HL-60 (cell line): ENCODE results near the gene FAM9C.
A peak's percentile ranks its signal among the peaks of the same experiment; 100 is the strongest.
"Not testable (repeated sequence)": the region's sequence is repeated elsewhere in the genome, so short reads cannot be mapped to it uniquely, and the experiment has no call there.

Experiments
- DNase-seq, 2 experiments: peaks; one replicate each; pipeline ENCODE4 v3.0.0-alpha.2; 2010 to 2020; ENCODE audit warnings: low read depth in 1 of 2, low spot score in 1 of 2
- H3K27ac ChIP-seq: fragments of 250-450 bp; sonication (Bioruptor Pico); replicated peaks from 2 replicates; pipeline ENCODE4 v1.5.1; 2020; ENCODE audit warnings: mild to moderate bottlenecking, moderate library complexity
- H3K27me3 ChIP-seq: fragments of 250-450 bp; sonication (Bioruptor Pico); 2 replicates; pipeline ENCODE4 v1.5.1; 2021; ENCODE audit warnings: mild to moderate bottlenecking, moderate library complexity; ENCODE audit not compliant: insufficient read depth, poor library complexity, severe bottlenecking
- H3K4me3 ChIP-seq: replicated peaks from 2 replicates; pipeline ENCODE4 v1.5.1; 2011; ENCODE audit warnings: mild to moderate bottlenecking, control low read depth, low read length; ENCODE audit not compliant: insufficient read depth
- GABPA ChIP-seq: IDR thresholded peaks from 2 replicates; pipeline ENCODE4 v1.6.1; 2012; ENCODE audit warnings: low read depth
- POLR2AphosphoS5 ChIP-seq: IDR thresholded peaks from 2 replicates; pipeline ENCODE4 v1.6.1; 2012; ENCODE audit warnings: low read depth
- SPI1 ChIP-seq: IDR thresholded peaks from 2 replicates; pipeline ENCODE4 v1.6.1; 2012; ENCODE audit warnings: low read depth, mild to moderate bottlenecking, borderline replicate concordance
- TF ChIP-seq, protein P1 (sequence below): IDR thresholded peaks from one replicate; pipeline ENCODE4 v1.5.1; 2011; ENCODE audit warnings: low read length, control low read depth, inconsistent platforms; ENCODE audit not compliant: insufficient read depth
- TF ChIP-seq, protein P2 (sequence below): IDR thresholded peaks from 2 replicates; pipeline ENCODE4 v1.6.1; 2012; ENCODE audit warnings: low read depth; ENCODE audit not compliant: insufficient replicate concordance

FAM9C gene

DNA sequence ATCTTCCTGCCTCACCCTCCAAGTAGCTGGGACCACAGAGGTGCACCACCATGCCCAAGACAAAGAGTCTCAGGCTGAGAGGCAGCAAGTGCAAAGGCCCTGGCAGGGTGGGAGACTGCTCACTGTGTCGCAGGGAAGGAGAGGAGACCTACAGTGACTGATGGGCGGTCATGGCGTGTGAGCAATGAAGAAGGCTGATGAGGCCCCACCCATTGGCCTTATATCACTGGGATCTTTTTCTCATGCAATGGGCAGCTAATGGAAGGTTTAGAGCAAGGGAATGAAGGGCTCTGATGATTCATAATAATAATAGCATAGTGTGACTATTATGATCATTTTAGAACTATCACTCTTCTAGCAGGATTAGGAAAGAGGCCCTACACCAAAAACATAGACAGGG is 20.9 kb downstream of the FAM9C start:
- no peak for DNase-seq
- H3K27me3 ChIP-seq = no peaks in the 10 kb centered on the region
- no peak overlapping the region for H3K27ac ChIP-seq
- TF ChIP-seq, protein P1, sequence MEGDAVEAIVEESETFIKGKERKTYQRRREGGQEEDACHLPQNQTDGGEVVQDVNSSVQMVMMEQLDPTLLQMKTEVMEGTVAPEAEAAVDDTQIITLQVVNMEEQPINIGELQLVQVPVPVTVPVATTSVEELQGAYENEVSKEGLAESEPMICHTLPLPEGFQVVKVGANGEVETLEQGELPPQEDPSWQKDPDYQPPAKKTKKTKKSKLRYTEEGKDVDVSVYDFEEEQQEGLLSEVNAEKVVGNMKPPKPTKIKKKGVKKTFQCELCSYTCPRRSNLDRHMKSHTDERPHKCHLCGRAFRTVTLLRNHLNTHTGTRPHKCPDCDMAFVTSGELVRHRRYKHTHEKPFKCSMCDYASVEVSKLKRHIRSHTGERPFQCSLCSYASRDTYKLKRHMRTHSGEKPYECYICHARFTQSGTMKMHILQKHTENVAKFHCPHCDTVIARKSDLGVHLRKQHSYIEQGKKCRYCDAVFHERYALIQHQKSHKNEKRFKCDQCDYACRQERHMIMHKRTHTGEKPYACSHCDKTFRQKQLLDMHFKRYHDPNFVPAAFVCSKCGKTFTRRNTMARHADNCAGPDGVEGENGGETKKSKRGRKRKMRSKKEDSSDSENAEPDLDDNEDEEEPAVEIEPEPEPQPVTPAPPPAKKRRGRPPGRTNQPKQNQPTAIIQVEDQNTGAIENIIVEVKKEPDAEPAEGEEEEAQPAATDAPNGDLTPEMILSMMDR = no peak
- TF ChIP-seq, protein P2, sequence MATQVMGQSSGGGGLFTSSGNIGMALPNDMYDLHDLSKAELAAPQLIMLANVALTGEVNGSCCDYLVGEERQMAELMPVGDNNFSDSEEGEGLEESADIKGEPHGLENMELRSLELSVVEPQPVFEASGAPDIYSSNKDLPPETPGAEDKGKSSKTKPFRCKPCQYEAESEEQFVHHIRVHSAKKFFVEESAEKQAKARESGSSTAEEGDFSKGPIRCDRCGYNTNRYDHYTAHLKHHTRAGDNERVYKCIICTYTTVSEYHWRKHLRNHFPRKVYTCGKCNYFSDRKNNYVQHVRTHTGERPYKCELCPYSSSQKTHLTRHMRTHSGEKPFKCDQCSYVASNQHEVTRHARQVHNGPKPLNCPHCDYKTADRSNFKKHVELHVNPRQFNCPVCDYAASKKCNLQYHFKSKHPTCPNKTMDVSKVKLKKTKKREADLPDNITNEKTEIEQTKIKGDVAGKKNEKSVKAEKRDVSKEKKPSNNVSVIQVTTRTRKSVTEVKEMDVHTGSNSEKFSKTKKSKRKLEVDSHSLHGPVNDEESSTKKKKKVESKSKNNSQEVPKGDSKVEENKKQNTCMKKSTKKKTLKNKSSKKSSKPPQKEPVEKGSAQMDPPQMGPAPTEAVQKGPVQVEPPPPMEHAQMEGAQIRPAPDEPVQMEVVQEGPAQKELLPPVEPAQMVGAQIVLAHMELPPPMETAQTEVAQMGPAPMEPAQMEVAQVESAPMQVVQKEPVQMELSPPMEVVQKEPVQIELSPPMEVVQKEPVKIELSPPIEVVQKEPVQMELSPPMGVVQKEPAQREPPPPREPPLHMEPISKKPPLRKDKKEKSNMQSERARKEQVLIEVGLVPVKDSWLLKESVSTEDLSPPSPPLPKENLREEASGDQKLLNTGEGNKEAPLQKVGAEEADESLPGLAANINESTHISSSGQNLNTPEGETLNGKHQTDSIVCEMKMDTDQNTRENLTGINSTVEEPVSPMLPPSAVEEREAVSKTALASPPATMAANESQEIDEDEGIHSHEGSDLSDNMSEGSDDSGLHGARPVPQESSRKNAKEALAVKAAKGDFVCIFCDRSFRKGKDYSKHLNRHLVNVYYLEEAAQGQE = no peak
- H3K4me3 ChIP-seq = no peak overlapping the region

DNA sequence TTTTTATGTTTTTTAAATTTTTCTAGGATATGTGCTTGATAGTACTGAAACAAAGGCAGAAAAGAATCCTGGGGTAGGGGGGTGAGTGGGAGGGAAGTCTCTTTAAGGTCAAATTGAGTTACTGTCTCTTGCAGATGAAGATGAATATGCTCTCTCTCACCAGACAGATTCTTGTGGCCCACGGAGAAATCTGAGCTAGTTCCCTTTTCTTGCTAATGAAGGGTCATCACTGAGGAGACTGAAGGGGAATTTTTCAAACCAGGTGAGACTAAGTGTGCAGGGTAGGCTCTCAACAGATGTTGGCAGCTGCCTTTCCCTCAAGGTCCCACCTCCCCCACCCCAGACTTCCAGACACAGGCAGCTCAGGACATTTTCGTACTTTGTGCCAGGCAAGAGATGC is 21.5 kb downstream of the FAM9C start:
- Histone ChIP-seq H3K4me3 (no peak overlapping the region), H3K27me3 (no peaks in the 10 kb centered on the region), H3K27ac (no peak overlapping the region)
- DNase-seq = no peak
- TF ChIP-seq, protein P1 = no peak
- no peak for TF ChIP-seq SPI1
- no peak for TF ChIP-seq POLR2AphosphoS5
- TF ChIP-seq, protein P2 = no peak
- TF ChIP-seq GABPA = no peak

DNA sequence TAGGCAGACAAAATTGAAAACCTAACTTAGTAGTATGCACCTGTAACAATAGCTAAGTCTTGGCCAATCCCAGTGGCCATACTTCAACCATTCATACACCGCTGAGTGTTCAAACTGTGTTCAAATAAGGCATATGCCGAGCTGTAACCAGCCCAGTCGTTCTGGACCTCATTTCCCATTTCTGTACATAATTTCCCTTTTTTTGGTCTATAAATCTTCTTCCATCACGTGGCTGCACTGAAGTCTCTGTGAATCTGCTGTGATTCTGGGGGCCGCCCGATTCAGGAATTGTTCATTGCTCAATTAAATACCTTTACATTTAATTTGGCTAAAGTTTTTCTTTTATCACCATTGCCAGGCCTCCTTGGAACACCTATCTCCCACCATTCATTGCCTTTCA is 27.7 kb downstream of the FAM9C start:
- H3K27me3 ChIP-seq, DNase-seq, H3K4me3 ChIP-seq: not testable (repeated sequence)
- peak overlapping the region; percentile 46 for H3K27ac ChIP-seq

DNA sequence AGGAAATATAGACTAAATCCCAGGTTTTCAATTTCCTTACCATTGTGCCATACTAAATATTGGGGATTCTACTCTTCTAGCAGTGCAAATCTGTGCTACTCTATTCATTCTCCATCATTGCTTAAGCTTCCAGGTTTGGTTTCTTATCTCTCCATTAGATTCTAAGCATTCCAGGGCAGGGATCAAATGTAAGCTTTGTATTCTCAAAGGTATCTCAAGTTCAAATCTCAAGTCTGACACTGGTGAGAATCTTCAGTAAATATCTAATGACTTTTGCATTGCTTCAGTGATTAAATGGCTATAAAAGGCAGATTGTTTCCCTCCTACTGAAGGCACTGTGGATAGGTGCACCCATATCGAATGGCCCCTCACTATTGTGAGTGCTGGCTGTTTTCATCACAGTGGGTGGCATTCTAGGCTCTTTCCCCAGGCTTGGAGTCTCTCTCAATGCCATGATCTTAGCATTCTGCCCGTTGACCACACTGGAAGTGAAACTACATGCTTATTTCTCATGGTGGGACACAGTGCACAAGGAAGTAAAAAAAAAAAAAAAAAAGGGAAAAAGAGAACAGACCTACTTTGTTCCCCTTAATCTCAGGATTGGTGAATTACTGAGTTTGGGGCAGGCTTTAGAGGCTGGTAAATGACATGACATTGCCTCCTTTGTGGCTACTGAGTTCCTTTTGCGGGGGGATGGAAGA is 28.7 kb downstream of the FAM9C start:
- Histone ChIP-seq H3K4me3 (no peak overlapping the region), H3K27me3 (no peaks in the 10 kb centered on the region), H3K27ac (peak overlapping the region; percentile 46)
- TF ChIP-seq GABPA (no peak), SPI1 (no peak), POLR2AphosphoS5 (no peak)
- TF ChIP-seq, protein P1 = no peak
- TF ChIP-seq, protein P2 = no peak
- peak in 1 of 2 experiments; percentile 38 for DNase-seq
